HG02885 (cell line): ENCODE results near the gene OR6B2.

Source experiments
- ATAC-seq: cut with Tn5 transposase; IDR thresholded peaks from one replicate; pipeline ENCODE4 v1.9.1; 2021; ENCODE audit warnings: mild to moderate bottlenecking; ENCODE audit not compliant: unreplicated experiment, poor library complexity

OR6B2 gene

DNA sequence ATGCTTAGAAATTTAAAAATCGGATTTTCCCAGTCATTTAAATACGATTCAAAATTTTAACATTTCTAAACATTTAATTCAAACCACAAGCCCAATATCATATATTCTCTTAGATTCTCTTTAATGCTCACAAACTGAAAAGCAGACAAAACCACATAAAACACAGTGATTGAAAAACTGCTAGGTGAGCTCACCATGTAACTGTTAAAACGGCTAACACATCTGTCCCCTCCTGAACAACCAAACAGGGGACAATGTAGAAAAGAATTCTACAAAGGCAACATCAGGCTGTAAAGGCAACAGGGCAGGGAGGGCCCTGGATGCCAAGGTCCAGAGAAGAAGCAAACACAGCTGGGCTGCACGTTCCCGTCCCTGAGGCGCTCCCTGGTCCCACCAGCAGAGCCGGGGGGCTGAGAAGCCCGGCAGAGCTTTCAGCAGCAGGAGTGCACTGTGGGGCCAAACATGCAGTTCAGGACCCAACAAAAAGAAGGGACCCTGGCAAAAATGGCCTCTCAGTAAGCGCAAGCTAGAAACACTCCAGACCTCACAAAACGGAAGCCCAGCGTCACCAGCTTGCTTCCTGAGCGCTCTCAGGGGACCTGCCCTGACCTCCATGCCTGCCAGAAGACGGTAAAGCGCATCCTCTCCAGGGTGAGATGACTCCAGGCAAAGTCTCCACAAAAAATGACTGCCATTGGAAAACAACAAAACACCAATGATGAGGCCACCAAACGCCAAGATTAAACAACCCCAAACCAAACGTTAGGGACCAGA lies 45.6 kb downstream of the OR6B2 start:
- no peak for ATAC-seq

DNA sequence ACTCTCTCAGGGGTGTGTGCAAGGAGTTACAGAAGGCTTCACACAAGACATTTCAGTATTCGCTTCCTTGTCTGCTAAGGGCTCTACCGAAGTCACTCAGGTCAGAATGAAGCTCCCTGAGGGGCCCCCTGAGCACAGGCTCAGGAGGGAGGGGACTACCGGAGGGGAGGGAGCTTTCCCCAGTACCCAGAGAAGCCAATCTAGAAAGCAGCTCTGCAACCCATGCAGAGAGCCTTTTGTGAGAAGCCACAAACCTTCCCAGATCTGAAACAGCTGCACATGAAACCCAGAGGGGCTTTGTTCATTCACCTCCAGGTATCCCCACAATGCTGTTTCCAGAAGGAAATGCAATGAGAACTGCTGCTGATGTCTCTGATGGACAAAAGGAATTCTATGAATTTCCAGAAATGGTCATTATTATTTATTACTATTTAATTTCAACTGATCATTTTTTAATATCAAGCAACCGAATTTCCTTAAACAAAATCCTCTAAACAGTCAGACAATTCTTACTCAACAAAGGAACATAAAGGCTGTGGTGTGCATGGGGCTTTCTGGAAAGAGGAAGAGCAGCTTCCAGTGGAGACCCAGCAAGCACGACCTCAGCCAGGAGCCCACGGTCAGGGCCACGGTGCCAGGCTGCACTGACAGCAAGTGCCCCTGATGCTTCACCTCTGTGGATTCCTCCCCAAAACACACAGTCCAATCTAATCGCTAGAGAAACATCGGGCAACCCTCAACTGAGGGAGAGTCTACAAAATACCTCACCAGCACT lies 47.0 kb downstream of the OR6B2 start:
- no peak for ATAC-seq
